ENCODE measurements around the gene LHPP.

The LHPP gene

GRCh38 chr10:124601016-124601415 is 139.4 kb downstream of the LHPP start:
- no peak for TF ChIP-seq CTCF (IDR thresholded peaks at IDR 0.05; ENCODE audit: extremely low read depth, insufficient read depth, missing control alignments)
- in situ Hi-C loops (cut with MboI; ENCODE audit: low pct_unique_long_range_greater_than_20kb, low sequenced_read_pairs, unreplicated experiment) = no loop called here
- no peak for DNase-seq (ENCODE audit: low spot score)

- in situ Hi-C loops (cut with MboI; ENCODE audit: low pct_unique_long_range_greater_than_20kb, low sequenced_read_pairs, unreplicated experiment) = no loop called here
- TF ChIP-seq CTCF (IDR thresholded peaks at IDR 0.05; ENCODE audit: extremely low read depth, insufficient read depth, missing control alignments) = no peak
- no peak for DNase-seq (ENCODE audit: low spot score)
Observed at GRCh38 chr10:124601431-124602120, 140.0 kb downstream of the LHPP start.

GRCh38 chr10:124602121-124602561 is 140.5 kb downstream of the LHPP start:
- TF ChIP-seq CTCF (IDR thresholded peaks at IDR 0.05; ENCODE audit: extremely low read depth, insufficient read depth, missing control alignments) = no peak
- in situ Hi-C loops (cut with MboI; ENCODE audit: low pct_unique_long_range_greater_than_20kb, low sequenced_read_pairs, unreplicated experiment) = no loop called here
- no peak for DNase-seq (ENCODE audit: low spot score)

GRCh38 chr10:124602646-124603365 is 141.2 kb downstream of the LHPP start:
- DNase-seq (ENCODE audit: low spot score) = no peak
- TF ChIP-seq CTCF (IDR thresholded peaks at IDR 0.05; ENCODE audit: extremely low read depth, insufficient read depth, missing control alignments) = no peak
- in situ Hi-C loops (cut with MboI; ENCODE audit: low pct_unique_long_range_greater_than_20kb, low sequenced_read_pairs, unreplicated experiment) = no loop called here

GRCh38 chr10:124603376-124604213 is 142.0 kb downstream of the LHPP start:
- no peak for TF ChIP-seq CTCF (IDR thresholded peaks at IDR 0.05; ENCODE audit: extremely low read depth, insufficient read depth, missing control alignments)
- no peak for DNase-seq (ENCODE audit: low spot score)
- in situ Hi-C loops (cut with MboI; ENCODE audit: low pct_unique_long_range_greater_than_20kb, low sequenced_read_pairs, unreplicated experiment) = no loop called here

- no peak for TF ChIP-seq CTCF (IDR thresholded peaks at IDR 0.05; ENCODE audit: extremely low read depth, insufficient read depth, missing control alignments)
- no peak for DNase-seq (ENCODE audit: low spot score)
- in situ Hi-C loops (cut with MboI; ENCODE audit: low pct_unique_long_range_greater_than_20kb, low sequenced_read_pairs, unreplicated experiment) = no loop called here
Observed at GRCh38 chr10:124604214-124605000, 142.8 kb downstream of the LHPP start.

Measured in GM13977 (cell line).